Hepatocyte (in vitro differentiated cells): ENCODE results near the gene CYTL1.

ENCODE experiments used
- EZH2 ChIP-seq: fragments of 200-600 bp; sonication (generic); IDR thresholded peaks from 2 replicates; pipeline ENCODE4 v1.6.1; 2016; ENCODE audit warnings: antibody characterized with exemption, mild to moderate bottlenecking, borderline replicate concordance
- EZH2phosphoT487 ChIP-seq: fragments of 200-600 bp; sonication (generic); IDR thresholded peaks from one replicate; pipeline ENCODE4 v1.6.1; 2018; ENCODE audit warnings: antibody characterized with exemption, mild to moderate bottlenecking, low read depth, moderate library complexity; ENCODE audit not compliant: unreplicated experiment, severe bottlenecking
- TF ChIP-seq, protein P1 (sequence below): fragments of 200-600 bp; sonication (generic); IDR thresholded peaks from 2 replicates; pipeline ENCODE4 v1.5.1; 2016; ENCODE audit warnings: antibody characterized with exemption, mild to moderate bottlenecking; ENCODE audit not compliant: poor library complexity

DNA sequence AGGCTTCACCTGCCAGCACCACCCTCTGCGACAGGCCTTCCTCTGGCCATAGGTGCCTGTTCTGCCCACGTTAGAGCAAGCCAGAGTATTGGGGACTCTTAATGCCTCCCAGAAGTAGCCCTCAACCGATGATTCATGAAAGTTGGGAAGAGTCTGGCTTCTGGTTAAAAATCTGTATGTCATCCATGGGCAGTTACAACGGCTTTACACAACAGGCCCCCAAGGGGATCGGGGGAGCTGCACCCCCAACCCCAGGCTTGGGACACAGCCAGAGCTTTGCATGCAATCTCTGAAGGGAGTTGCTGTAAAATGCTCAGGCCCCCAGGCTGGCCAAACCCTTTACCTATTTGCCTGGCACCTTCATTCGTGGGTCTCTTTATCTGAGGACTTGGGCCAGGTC, 5.4 kb upstream of the CYTL1 start:
- TF ChIP-seq, protein P1, sequence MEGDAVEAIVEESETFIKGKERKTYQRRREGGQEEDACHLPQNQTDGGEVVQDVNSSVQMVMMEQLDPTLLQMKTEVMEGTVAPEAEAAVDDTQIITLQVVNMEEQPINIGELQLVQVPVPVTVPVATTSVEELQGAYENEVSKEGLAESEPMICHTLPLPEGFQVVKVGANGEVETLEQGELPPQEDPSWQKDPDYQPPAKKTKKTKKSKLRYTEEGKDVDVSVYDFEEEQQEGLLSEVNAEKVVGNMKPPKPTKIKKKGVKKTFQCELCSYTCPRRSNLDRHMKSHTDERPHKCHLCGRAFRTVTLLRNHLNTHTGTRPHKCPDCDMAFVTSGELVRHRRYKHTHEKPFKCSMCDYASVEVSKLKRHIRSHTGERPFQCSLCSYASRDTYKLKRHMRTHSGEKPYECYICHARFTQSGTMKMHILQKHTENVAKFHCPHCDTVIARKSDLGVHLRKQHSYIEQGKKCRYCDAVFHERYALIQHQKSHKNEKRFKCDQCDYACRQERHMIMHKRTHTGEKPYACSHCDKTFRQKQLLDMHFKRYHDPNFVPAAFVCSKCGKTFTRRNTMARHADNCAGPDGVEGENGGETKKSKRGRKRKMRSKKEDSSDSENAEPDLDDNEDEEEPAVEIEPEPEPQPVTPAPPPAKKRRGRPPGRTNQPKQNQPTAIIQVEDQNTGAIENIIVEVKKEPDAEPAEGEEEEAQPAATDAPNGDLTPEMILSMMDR = no peak
- TF ChIP-seq EZH2 (no peak), EZH2phosphoT487 (no peak)
